Stomach (tissue), 4 donors: ENCODE results near the gene ZNF474.

Source experiments
- CTCF ChIP-seq, 7 experiments: fragments of 450-650 bp in 4 of 7; fragments of 200-600 bp in 3 of 7; sonication (generic) in 3 of 7; IDR thresholded peaks; one replicate each; pipeline ENCODE4 v1.5.1; 2016 to 2019; ENCODE audit warnings: antibody characterized with exemption in 7 of 7, control low read depth in 2 of 7, mild to moderate bottlenecking in 1 of 7
- EP300 ChIP-seq: sonication (generic); formaldehyde crosslinking; IDR thresholded peaks from one replicate; pipeline ENCODE4 v1.6.1; 2017; ENCODE audit warnings: antibody characterized with exemption
- POLR2A ChIP-seq, 4 donors: fragments of 450-650 bp; IDR thresholded peaks; one replicate each; pipeline ENCODE4 v1.6.1; 2016; ENCODE audit warnings: antibody characterized with exemption in 4 of 4, control low read depth in 2 of 4, mild to moderate bottlenecking in 1 of 4, moderate library complexity in 1 of 4
- POLR2AphosphoS5 ChIP-seq, 3 donors: sonication (generic); formaldehyde crosslinking; IDR thresholded peaks; one replicate each; pipeline ENCODE4 v1.6.1; 2016; ENCODE audit warnings: antibody characterized with exemption in 3 of 3

DNA sequence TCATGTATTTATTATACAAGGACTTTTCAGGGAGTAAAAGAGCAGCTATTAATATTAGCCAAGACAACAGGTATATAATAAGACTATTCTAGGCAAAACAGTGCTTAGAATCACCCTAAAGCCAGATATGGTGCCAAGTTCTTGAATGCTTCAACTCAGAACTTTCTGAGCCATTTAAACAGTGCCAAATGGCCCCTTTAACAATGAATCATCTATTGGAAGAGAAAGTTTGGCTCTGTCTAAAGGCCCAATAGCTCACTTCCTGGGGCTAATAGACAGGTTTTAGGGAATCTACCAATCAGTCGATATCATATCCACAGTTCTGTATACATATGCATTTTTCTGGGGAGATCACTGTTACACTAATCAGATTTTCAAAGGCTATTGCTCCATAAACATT is 42.9 kb downstream of the ZNF474 start:
- TF ChIP-seq CTCF (IDR thresholded peaks at IDR 0.05) = no peak
- TF ChIP-seq EP300 = no peak
- no peak for TF ChIP-seq POLR2A (IDR thresholded peaks at IDR 0.05)
- TF ChIP-seq POLR2AphosphoS5 (IDR thresholded peaks at IDR 0.05) = no peak
